Transverse colon (tissue), 3 donors: Measurements from ENCODE around the gene RCAN1.

Experiments used
- EP300 ChIP-seq: sonication (generic); formaldehyde crosslinking; IDR thresholded peaks from one replicate; pipeline ENCODE4 v1.6.1; 2017; ENCODE audit warnings: antibody characterized with exemption, low read depth
- POLR2A ChIP-seq: fragments of 450-650 bp; IDR thresholded peaks from one replicate; pipeline ENCODE4 v1.6.1; 2016; ENCODE audit warnings: antibody characterized with exemption, mild to moderate bottlenecking, moderate library complexity
- TF ChIP-seq, protein P1 (sequence below), 5 experiments: fragments of 200-600 bp in 3 of 5; fragments of 450-650 bp in 2 of 5; sonication (generic) in 3 of 5; IDR thresholded peaks; 1 replicate in 2 of 5; 2 replicates in 3 of 5; pipeline ENCODE4 v1.5.1; 2016 to 2017; ENCODE audit warnings: antibody characterized with exemption in 5 of 5, inconsistent platforms in 3 of 5, mild to moderate bottlenecking in 2 of 5, moderate library complexity in 1 of 5

DNA sequence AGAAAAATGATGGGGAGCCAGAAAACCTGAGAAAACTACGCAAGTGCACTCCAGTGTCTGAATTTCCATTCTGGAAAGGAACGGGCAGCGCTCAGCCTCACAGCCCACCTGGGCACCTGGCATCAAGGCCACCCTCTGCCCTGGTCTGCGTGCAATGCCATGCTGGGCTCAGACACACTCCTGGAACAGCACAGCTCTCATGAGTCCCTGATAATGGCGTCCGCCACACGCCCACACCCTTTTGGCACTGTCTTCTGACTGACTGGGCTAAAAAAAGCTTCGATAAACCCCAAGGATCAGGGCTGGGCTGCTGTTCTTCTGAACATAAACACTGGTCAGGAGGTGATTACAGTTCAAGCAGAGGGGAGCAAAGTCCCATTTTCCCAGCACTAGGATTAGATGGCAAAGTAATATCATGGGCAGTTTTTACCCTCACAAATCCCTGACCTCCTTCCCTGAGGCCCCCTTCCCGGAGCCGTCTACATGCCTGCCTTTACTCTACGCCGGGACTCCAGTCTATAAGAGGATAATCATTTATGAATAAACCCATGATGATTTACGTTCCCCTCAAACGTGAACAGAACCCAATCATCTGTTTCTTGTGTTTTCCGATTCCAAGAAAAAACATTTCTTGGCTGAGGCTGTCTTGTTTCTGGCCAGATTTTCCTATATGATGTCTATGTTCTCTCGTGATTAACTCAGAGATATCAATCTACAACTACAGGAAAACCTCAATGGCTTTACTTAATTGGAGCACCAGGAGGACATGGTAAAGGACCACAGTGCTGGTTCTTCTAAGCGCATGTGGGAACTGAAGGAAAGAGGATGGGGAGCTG is 22.6 kb downstream of the RCAN1 start:
- TF ChIP-seq, protein P1, sequence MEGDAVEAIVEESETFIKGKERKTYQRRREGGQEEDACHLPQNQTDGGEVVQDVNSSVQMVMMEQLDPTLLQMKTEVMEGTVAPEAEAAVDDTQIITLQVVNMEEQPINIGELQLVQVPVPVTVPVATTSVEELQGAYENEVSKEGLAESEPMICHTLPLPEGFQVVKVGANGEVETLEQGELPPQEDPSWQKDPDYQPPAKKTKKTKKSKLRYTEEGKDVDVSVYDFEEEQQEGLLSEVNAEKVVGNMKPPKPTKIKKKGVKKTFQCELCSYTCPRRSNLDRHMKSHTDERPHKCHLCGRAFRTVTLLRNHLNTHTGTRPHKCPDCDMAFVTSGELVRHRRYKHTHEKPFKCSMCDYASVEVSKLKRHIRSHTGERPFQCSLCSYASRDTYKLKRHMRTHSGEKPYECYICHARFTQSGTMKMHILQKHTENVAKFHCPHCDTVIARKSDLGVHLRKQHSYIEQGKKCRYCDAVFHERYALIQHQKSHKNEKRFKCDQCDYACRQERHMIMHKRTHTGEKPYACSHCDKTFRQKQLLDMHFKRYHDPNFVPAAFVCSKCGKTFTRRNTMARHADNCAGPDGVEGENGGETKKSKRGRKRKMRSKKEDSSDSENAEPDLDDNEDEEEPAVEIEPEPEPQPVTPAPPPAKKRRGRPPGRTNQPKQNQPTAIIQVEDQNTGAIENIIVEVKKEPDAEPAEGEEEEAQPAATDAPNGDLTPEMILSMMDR (IDR thresholded peaks at IDR 0.05), result no peak
- TF ChIP-seq POLR2A (no peak), EP300 (no peak)
